NCI-H524 (cell line): ENCODE measurements around the gene TIAM1.

Experiments used
- DNase-seq, 2 experiments: peaks; one replicate each; lab custom pipeline; 2025; lab: John Stamatoyannopoulos, UW

Gene TIAM1

DNA sequence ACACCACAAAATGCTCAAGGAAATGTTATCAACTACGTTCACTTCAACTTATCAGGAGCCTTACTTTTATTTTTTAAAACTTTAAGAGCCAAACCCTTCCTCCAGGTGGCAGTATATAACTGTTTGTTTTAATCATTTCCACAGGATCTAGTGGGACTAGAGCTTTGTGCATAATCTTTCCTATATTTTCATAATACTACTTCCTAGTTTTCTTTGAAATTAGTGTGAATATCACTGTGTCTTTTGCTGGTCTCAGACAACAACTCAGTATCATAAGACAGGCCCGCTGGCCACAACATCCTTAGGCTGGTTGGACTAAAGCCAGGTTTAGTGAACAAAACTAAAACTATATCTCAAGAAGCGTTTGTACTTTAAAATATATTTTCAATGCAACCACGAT, 145.5 kb downstream of the TIAM1 start:
- DNase-seq = peak; percentile 52 to 69

- no peak for DNase-seq
Measured at GRCh38 chr21:31196724-31197123, 147.3 kb downstream of the TIAM1 start.

GRCh38 chr21:31195334-31196015, 148.6 kb downstream of the TIAM1 start:
- DNase-seq = no peak

DNA sequence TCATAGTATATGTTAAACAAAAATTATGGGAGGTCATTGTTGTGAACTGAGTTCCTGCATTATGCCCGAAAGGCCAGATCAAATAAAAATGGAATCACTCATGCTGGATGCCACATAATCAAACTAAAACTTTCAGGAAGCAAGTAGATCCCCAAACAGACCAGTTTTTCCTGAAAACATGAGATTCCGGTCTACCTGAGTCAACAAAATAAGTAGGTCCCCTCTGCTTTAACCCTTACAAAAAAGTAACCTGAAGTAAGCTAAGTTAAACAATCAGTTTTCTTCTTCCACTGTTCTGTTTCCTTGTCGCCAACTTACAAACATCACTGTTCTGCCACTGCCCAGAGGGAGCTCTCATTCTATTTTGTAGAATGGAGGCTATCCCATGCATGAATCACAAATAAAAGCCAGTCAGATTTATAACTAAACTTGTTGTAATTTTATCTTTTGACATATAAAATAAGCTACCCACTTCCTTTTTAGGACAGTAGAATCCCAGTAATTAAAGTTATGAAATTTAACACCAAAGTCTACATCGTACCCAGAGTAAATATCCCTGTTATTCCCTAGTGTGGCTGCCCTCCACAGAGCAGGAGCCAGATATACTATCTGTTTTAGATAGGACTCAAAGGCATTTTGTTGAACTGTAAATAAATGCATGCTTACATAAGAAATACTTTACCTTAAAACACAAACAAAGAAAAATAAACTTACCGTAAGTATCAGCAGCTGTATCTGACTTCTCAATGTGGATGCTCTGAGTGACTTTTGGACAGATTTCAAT, 149.4 kb downstream of the TIAM1 start:
- no peak for DNase-seq

- DNase-seq = no peak
Measured at GRCh38 chr21:31193761-31194160, 150.3 kb downstream of the TIAM1 start.

GRCh38 chr21:31191553-31191952, 152.5 kb downstream of the TIAM1 start:
- no peak for DNase-seq

GRCh38 chr21:31190516-31190915, 153.5 kb downstream of the TIAM1 start:
- no peak for DNase-seq

- no peak for DNase-seq
Measured at GRCh38 chr21:31187499-31187898, 156.6 kb downstream of the TIAM1 start.

DNA sequence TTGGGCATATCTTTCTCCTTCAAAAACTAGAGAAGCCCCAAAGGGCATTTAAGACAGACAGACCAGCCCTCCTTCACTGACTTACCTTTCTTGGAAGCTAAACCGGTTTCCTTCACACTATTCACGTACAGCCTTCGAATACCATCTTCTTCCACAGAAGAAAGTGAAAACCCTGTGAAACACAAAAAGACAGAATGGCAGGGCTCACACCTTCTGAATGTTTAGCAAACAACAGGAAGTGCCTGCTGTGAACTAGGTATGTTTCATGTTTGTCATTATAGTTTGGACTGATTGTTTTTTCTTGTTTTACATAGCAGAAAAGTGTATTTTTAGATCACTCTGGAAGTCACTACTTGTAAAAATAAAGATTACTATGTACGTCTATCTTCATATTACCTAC, 157.1 kb downstream of the TIAM1 start:
- DNase-seq = no peak

DNA sequence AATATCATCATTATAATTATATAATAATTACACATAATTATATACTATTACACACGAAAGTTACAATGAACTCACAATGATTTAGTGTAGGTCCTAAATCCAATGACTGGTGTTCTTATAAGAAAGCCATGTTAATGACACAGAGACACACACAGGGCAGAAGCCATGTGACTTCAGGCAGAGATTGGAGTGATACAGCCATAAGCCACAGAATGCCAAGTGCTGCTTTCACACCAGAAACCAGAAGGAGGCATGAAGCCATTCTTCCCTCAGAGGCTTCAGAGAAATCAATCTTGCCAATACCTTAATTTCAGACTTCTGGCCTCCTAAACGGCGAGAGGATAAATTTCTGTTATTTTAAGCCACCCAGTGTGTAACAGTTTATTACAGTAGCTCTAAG, 158.4 kb downstream of the TIAM1 start:
- DNase-seq = no peak

GRCh38 chr21:31184876-31185275, 159.2 kb downstream of the TIAM1 start:
- DNase-seq = no peak

DNA sequence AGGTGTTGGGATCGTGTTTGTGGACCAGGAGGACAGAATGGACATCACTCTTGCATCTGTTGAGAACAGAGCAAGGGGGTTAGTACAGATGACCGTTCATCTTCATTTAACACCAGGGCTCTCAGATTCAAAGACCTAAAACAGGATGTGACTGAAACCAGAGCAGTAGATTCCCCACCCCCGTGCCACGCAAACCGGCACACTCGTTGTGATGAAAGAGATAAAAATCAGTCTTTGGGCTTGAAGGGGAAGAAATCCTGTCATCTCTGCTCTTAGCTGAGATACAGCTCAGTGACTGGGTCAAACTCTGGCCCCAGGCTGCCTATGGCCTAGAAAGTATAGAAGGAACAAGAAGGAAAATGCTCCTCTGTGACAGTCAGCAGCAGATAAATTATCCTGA, 159.6 kb downstream of the TIAM1 start:
- no peak for DNase-seq

DNA sequence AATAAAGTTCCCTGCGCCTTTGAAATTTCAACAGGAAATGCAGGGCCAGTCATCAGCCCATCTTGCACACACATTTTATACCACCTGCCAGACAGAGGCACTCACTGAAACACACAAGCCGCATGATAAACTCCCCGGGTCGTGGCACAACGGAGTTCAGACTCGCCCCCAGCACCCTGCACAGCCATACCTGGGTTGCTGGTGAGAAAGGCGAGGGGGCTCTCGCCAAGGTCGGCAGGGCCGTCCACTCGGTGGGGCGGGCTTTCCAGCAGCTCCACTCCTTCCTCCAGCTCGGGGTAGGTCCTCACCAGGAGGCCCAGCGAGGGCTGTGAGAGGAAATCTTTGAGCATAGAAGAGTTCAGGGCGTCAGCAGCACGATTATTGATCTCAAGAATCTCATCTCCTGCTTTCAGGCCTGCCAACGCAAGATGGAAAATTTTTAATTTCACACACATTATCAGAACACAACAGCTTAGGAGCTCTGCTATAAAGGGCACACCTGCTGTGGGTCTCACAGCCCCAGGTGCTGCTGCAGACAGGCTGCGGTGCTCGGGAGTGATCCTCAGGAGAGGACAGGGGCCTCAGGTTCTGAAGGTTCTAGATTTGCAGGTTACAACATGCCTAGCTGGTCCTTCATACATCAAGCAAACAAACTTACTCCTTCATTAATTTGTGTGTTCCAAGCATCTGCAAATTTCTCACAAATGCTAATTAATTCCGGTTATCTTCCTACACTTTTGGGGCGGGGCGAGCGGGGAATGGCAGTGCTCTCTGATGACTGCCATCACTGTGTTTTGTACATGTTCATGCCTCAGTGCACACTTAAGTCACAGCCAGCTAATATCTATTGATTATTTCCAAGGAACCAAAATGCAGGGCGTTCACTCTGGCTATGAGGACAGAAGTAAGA, 161.6 kb downstream of the TIAM1 start:
- DNase-seq = no peak

GRCh38 chr21:31181082-31181750, 162.8 kb downstream of the TIAM1 start:
- no peak for DNase-seq

GRCh38 chr21:31180256-31181081, 163.6 kb downstream of the TIAM1 start:
- DNase-seq = peak; percentile 38 to 52

- DNase-seq = no peak
Measured at GRCh38 chr21:31176725-31177124, 167.3 kb downstream of the TIAM1 start.

DNA sequence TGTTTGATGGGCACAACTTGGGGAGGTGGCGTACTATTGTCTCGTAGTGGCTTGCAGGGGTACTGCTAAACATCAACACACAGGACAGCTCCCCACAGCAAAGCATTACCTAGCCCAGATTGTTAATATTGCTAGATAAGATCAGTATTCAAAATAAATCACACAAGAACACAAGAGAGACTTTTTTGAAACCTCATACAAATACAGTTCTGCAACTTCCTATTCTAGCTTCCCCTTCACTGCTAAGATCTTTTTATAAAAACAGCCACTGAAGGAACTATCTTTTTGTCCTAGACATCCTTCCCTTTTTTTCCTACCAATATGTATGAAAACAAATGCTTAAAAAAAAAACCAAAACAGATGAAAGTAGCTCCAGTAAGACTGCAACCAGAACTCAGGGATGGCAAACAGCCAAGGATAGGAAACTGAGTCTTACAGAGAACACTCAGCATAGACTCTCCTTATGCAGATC, 167.9 kb downstream of the TIAM1 start:
- DNase-seq = no peak

GRCh38 chr21:31173881-31174555, 170.0 kb downstream of the TIAM1 start:
- no peak for DNase-seq

- no peak for DNase-seq
Measured at GRCh38 chr21:31172328-31172727, 171.7 kb downstream of the TIAM1 start.
